ENCODE results near the gene PAFAH1B2. TPM values are rescaled to one million over a fixed set of nuclear protein-coding genes. Genes with fewer than 3 reads are reported as not detected.
A peak's percentile ranks its signal among the peaks of the same experiment; 100 is the strongest.

Gene PAFAH1B2, protein sequence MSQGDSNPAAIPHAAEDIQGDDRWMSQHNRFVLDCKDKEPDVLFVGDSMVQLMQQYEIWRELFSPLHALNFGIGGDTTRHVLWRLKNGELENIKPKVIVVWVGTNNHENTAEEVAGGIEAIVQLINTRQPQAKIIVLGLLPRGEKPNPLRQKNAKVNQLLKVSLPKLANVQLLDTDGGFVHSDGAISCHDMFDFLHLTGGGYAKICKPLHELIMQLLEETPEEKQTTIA
- 100 to 1,000 TPM in 1 of 2 donors, 10 to 100 TPM in 1; 72.5 to 126 TPM for total RNA-seq

DNA sequence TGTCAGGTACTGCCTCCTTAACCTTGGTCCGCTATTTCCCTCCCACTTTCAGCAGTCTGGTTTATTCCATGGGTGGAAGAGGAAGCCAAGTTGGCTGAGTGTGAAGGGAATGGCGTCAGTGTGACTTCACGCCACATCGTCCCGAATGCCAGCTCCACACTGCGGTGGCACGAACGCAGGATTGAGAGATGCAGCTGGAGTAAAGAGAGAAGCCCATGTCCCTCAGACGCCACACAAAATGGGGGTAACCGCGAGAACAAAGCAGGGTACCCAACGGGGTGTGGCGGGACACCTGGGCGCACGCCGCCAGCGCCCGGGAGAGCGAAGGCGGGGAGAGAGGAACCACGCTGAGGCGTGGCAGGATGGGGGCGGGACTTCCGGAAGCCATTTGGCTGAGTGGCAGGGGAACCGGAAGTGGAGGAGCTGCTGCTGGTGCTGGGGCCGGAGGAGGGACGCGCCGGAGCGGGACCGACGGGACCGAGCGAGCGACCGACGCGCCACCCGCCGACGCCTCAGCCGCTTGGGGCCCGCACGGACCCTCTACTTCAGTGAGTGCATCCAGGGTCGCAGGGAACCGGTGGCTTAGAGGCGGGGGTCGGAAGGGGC lies at the start of gene PAFAH1B2:
Gene PAFAH1B2, plus strand, starts transcription at position 417 of the 606 bp plus-strand sequence. CDS start 8,161 bp downstream, outside the sequence.
- intact Hi-C loops (cut with DNase I), result loop anchor here (5.0 kb wide), 2 partner anchors 33 to 88 kb away; partner anchors contain the start of genes PCSK7, RNF214 and SIDT2
- no peaks in the 10 kb centered on the region for H3K4me1 ChIP-seq (replicated peaks)
- H3K27me3 ChIP-seq (replicated peaks; ENCODE audit: insufficient read depth), result no peaks in the 10 kb centered on the region
- under 1% methylated on average over 48 of the region's 48 CpGs for WGBS
- H3K36me3 ChIP-seq, result no peaks in the 10 kb centered on the region
- H3K27ac ChIP-seq, result peak within 1 kb of the TSS; percentile 86 to 97
- TF ChIP-seq POLR2A (IDR thresholded peaks at IDR 0.05) (peak; percentile 88), POLR2AphosphoS5 (IDR thresholded peaks at IDR 0.05) (peak; percentile 92)
- TF ChIP-seq, protein P1, sequence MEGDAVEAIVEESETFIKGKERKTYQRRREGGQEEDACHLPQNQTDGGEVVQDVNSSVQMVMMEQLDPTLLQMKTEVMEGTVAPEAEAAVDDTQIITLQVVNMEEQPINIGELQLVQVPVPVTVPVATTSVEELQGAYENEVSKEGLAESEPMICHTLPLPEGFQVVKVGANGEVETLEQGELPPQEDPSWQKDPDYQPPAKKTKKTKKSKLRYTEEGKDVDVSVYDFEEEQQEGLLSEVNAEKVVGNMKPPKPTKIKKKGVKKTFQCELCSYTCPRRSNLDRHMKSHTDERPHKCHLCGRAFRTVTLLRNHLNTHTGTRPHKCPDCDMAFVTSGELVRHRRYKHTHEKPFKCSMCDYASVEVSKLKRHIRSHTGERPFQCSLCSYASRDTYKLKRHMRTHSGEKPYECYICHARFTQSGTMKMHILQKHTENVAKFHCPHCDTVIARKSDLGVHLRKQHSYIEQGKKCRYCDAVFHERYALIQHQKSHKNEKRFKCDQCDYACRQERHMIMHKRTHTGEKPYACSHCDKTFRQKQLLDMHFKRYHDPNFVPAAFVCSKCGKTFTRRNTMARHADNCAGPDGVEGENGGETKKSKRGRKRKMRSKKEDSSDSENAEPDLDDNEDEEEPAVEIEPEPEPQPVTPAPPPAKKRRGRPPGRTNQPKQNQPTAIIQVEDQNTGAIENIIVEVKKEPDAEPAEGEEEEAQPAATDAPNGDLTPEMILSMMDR (IDR thresholded peaks at IDR 0.05), result no peak
- DNase-seq (ENCODE audit: low spot score), result peak; percentile 95
- H3K9me3 ChIP-seq, result no peaks in the 10 kb centered on the region
- peak within 1 kb of the TSS; percentile 94 to 95 for H3K4me3 ChIP-seq

DNA sequence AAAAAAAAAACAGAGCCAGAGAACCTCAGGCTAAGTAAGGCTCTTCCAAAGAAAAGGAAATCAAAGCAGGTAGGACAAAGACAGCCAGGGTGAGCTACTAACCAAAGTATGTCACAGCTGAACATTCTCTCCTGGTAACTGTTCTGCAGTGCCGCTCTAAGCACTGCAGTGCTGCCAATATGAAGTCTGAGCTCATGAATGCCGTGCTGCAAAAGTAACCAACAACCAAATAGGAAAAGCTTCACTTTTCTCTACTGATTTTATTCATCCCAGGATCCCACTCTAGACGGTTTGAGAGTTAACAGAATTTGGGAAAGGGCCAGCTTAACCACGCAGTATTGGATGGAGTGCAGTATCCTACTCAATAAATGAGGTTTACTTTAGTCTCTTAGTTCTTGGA lies 49.3 kb upstream of the PAFAH1B2 start:
- no peaks in the 10 kb centered on the region for H3K4me1 ChIP-seq (replicated peaks)
- 19% methylated on average over 4 of the region's 4 CpGs for WGBS
- DNase-seq (ENCODE audit: low spot score), result no peak
- TF ChIP-seq POLR2A (IDR thresholded peaks at IDR 0.05), result no peak
- peak; percentile 7 for TF ChIP-seq POLR2AphosphoS5 (IDR thresholded peaks at IDR 0.05)
- TF ChIP-seq, protein P1 (IDR thresholded peaks at IDR 0.05), result no peak
- H3K36me3 ChIP-seq, result no peaks in the 10 kb centered on the region
- H3K27me3 ChIP-seq (replicated peaks; ENCODE audit: insufficient read depth), result no peaks in the 10 kb centered on the region
- intact Hi-C loops (cut with DNase I), result no loop called here
- H3K4me3 ChIP-seq, result no peak overlapping the region
- H3K9me3 ChIP-seq, result no peaks in the 10 kb centered on the region
- no peak overlapping the region for H3K27ac ChIP-seq

DNA sequence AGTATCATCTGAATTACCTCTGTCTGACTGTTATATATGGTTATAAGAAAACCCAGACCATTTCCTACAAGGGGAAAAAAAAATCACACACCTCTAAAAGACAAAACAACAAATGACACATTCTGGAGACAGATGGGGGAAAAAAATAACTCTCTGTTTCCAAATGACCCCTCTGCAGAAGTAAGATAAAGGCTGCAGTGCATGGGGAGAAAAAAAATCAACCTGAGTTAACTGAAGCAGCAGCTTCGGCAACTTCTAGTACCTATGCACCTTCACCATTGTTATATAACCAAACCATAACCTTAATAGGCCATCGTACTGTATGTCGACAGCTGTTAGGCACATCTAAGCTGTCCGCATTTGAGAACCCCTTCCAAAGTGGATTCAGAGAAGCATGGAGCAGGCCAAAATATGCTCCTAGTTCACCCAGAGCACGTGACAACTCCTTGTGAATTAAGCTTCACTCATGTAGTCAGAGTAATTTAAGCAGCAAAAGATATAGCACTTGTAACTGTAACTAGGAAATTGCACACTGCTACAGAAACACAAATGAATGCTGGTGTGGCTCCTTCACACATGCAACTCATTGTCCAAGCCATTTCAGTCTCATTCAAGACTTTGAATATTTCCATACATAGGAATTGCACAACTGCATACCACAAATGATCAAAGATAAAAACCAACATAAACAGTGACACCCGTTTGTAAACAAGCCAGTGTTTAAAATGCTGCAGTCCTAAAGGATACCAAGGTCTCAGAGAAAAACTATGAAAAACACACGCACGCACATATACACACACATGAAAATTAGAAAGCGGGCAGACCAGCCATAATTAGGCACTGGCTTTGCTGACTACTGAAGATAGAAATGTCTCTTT lies 48.6 kb upstream of the PAFAH1B2 start:
- no peak overlapping the region for H3K4me3 ChIP-seq

DNA sequence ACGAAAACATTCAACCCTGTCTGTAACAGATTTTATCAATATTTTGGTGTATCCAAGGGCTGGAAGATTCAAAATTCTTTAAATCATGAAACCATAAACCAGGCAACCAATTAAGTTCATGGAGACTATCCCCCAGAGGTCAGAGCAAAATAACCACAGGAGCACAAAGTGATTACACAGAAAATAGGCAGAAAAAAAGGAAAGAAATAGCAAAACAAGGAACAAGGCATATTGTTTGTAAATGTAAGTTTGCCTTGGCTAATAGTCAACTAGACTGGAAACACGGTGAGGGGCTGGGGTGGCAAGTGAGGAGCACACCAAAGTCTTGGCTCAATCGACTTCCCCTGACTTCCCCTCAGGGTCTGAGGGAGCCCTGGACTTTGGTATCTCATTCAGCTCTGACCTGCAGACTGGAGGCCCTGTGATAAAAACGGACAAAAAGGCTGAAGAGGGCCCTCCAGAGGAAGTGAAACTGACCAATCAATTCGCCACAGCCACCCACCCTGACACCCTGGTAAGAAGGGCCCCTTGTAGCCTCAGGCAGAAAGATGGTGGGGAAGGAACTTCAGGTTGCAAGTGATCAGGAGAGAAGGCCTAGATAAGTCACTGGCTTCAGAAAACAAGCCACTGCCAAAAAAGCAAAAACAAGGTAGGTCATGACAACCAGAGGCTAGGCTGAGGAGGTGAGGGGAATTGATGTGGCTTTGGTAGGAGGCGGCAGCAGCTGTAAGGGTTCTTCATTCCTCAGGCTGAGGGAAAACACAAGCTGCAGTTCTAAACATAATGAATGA lies 47.7 kb upstream of the PAFAH1B2 start:
- Histone ChIP-seq H3K27ac (peak overlapping the region; percentile 4 to 91), H3K4me1 (replicated peaks) (no peaks in the 10 kb centered on the region), H3K36me3 (no peaks in the 10 kb centered on the region), H3K9me3 (no peaks in the 10 kb centered on the region), H3K4me3 (peak overlapping the region in 1 of 2 donors; percentile 97), H3K27me3 (replicated peaks; ENCODE audit: insufficient read depth) (no peaks in the 10 kb centered on the region)
- intact Hi-C loops (cut with DNase I), result loop anchor here (2.0 kb wide), 1 partner anchor 216 kb away; no protein-coding TSS in a partner anchor
- 60% methylated on average over 6 of the region's 6 CpGs for WGBS
- no peak for TF ChIP-seq POLR2A (IDR thresholded peaks at IDR 0.05)
- TF ChIP-seq, protein P1 (IDR thresholded peaks at IDR 0.05), result no peak
- no peak for TF ChIP-seq POLR2AphosphoS5 (IDR thresholded peaks at IDR 0.05)
- no peak for DNase-seq (ENCODE audit: low spot score)

More for the DNA sequence above, 48.6 kb upstream of the PAFAH1B2 start:
- TF ChIP-seq POLR2AphosphoS5 (IDR thresholded peaks at IDR 0.05) (no peak), POLR2A (IDR thresholded peaks at IDR 0.05) (no peak)
- TF ChIP-seq, protein P1 (IDR thresholded peaks at IDR 0.05), result no peak
- no peaks in the 10 kb centered on the region for H3K4me1 ChIP-seq (replicated peaks)
- no peak for DNase-seq (ENCODE audit: low spot score)
- H3K27ac ChIP-seq, result peak overlapping the region; percentile 4 to 31
- intact Hi-C loops (cut with DNase I), result loop anchor here (2.0 kb wide), 1 partner anchor 215 kb away; no protein-coding TSS in a partner anchor
- WGBS, result 53% methylated on average over 9 of the region's 9 CpGs
- no peaks in the 10 kb centered on the region for H3K9me3 ChIP-seq
- H3K36me3 ChIP-seq, result no peaks in the 10 kb centered on the region
- H3K27me3 ChIP-seq (replicated peaks; ENCODE audit: insufficient read depth), result no peaks in the 10 kb centered on the region
